ENCODE data around the gene PNKP.

Gene PNKP

DNA sequence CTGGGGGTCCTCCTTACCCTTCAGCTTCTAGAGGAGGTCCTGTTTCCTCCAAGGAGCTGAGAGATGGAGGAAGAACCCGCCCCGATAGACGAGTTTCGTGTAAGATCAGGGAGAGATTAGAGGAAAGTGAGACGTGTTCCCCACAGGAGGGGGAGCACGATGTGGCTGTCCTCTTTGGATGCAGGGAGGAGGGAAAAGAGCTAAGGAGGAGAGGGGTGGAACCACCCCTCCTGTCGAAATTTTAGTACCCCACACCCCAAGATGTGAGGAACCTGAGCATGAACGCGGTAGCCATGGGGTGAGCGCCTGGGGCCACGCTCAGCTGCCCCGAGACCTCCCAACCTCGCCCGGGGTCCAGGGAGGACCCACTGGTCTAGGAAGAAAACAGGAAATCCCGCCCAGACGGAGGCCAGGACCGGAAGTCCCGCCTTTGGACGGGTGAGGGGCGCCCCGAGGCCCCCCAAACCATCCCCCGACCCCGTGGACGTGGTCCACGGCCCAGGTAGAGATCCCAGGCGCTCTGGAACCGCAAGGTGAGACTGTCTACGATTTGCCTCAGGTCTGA is 8.6 kb upstream of the PNKP start:
- DNase-seq (ENCODE audit: low read depth, low spot score): peak; percentile 56
- TF ChIP-seq, protein P1, sequence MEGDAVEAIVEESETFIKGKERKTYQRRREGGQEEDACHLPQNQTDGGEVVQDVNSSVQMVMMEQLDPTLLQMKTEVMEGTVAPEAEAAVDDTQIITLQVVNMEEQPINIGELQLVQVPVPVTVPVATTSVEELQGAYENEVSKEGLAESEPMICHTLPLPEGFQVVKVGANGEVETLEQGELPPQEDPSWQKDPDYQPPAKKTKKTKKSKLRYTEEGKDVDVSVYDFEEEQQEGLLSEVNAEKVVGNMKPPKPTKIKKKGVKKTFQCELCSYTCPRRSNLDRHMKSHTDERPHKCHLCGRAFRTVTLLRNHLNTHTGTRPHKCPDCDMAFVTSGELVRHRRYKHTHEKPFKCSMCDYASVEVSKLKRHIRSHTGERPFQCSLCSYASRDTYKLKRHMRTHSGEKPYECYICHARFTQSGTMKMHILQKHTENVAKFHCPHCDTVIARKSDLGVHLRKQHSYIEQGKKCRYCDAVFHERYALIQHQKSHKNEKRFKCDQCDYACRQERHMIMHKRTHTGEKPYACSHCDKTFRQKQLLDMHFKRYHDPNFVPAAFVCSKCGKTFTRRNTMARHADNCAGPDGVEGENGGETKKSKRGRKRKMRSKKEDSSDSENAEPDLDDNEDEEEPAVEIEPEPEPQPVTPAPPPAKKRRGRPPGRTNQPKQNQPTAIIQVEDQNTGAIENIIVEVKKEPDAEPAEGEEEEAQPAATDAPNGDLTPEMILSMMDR (IDR thresholded peaks at IDR 0.05; ENCODE audit: low read depth, low read length): no peak
- peak overlapping the region; percentile 100 for H3K4me3 ChIP-seq (ENCODE audit: low read depth, low read length)
- in situ Hi-C loops (cut with HindIII; ENCODE audit: low sequenced_read_pairs): no loop called here

DNA sequence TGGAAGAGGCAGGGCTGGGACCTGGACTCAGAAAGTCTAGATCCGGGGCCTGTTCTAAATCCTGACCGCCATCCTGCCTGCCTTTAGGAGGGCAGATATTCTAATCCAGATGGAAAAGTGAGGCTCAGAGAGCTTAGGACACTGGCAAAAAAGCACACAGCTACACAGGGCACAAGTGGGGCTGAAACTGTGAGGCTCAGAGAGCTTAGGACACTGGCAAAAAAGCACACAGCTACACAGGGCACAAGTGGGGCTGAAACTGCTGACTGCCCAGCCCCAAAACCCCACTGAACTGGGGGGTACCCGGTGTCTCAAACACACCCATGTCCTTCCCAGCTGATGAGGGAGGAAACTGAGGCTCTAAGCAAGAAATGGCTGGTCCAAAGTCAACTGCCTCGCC is 7.8 kb upstream of the PNKP start:
- in situ Hi-C loops (cut with HindIII; ENCODE audit: low sequenced_read_pairs): no loop called here
- TF ChIP-seq, protein P1 (IDR thresholded peaks at IDR 0.05; ENCODE audit: low read depth, low read length): no peak
- no peak for DNase-seq (ENCODE audit: low read depth, low spot score)
- H3K4me3 ChIP-seq (ENCODE audit: low read depth, low read length): peak overlapping the region; percentile 100

DNA sequence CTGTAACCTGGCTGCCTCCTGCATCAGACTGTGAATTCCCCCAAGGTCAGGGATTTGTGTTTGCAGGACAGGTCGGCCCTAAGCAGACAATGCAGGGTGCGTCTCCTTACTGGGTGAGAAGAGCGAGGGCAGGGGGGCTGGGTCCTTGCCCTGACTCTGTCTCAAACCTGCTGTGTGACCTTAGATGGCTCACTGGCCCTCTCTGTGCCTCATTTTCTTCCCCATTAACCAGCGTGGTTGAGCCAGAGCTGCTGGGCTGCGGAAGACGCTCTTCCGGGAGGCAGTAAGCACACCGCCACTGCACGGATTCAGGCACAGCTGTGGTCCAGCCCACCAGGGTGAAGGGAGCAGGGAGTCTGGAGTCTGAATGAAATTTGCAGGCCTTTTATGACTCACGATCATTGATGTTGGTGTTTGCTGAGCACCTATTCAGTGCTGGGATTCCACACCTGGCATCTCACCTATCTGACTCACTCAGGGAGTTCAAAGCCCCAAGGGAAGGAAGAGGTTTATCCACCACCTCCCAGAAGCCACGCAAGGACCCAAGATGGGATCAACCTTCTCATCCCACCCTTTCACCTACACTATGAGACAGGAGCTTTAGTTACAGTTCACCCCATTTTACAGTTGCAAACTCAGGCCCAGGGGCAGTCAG is 7.3 kb upstream of the PNKP start:
- in situ Hi-C loops (cut with HindIII; ENCODE audit: low sequenced_read_pairs): no loop called here
- H3K4me3 ChIP-seq (ENCODE audit: low read depth, low read length): no peak overlapping the region

DNA sequence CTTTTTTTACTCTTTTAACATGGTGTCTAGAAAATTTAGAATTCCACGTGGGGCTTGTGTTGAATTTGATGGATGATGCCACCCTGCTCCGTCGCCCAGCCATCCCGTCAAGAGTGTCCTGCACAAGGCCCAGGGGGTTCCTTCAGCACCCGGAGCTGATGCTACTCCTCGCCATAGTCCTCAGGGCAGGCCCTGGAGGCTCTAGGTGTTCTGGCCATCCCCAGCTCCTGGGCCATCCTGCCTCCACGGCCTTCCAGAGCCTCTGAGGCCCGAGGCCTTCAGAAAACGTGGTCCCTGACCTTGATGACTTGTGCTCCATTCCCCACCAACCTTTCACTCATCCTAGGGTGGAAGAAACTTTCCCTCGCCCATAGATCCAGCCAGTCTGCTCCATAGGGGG is 6.5 kb upstream of the PNKP start:
- no peak for DNase-seq (ENCODE audit: low read depth, low spot score)
- H3K4me3 ChIP-seq (ENCODE audit: low read depth, low read length): no peak overlapping the region
- in situ Hi-C loops (cut with HindIII; ENCODE audit: low sequenced_read_pairs): no loop called here
- TF ChIP-seq, protein P1 (IDR thresholded peaks at IDR 0.05; ENCODE audit: low read depth, low read length): no peak

More for the DNA sequence above, 7.3 kb upstream of the PNKP start:
- DNase-seq (ENCODE audit: low read depth, low spot score): no peak
- TF ChIP-seq, protein P1 (IDR thresholded peaks at IDR 0.05; ENCODE audit: low read depth, low read length): no peak

DNA sequence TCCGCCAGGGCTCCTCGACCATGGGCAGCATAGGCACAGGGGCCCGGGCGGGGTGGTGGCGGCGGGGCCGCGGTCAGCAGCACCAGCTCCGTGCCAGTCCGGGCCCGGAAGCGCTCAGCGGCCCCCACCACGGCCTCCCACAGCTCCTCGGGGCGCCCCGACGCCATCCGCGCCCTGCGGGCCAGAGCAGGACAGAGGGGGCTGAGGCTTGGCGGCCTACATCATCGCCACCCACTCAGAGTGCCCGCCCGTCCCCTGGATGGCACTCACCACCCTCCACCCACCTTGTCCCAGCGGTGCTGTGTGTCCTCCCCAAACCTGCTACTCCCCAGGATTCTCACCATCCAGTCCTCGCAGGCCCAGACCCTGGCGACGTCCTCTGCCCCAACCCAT is 5.7 kb upstream of the PNKP start:
- TF ChIP-seq, protein P1 (IDR thresholded peaks at IDR 0.05; ENCODE audit: low read depth, low read length): no peak
- in situ Hi-C loops (cut with HindIII; ENCODE audit: low sequenced_read_pairs): no loop called here
- DNase-seq (ENCODE audit: low read depth, low spot score): no peak

DNA sequence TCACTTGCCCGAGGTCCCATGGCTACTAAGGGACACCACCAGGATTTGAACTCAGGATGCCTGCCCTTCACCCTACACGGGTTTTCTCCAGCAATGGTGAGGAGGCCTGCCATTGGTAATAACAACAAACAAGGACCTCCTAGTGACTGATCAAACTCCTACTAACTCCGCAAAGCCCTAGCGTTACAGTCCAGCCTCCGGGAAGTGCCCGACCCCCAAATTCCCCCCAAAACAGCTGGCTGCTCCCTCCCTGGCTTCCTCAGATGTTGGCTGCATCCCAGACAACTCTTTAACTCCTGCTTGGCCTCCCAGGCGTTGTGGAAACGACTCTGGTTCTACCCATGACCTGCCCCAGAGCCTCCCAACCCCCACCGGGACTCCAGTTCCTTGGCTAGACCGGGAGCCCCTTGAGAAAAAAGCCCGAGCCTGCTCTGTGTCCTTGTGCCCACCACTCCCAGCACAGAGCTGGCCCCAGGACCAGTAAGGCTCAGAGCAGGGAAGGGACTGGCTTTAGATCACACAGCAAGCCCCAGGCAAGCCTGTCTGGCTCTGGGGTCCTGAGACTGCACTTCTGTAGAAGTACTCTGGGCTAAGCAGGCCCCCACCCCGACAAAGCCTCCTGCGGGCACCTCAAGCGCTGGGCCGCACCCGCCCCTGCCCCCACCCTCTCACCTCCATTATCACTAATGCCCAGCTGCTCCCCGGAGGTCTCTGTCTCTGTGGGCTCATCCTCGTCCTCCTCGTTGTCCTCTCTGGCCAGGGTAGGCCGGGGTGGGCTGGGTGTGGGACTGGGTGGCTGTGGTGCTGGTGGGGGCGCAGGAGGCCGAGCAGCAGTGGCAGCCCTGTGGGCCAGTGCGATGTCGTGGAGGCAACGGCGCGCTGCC is 5.1 kb upstream of the PNKP start:
- TF ChIP-seq, protein P1 (IDR thresholded peaks at IDR 0.05; ENCODE audit: low read depth, low read length): no peak
- no peak overlapping the region for H3K4me3 ChIP-seq (ENCODE audit: low read depth, low read length)
- in situ Hi-C loops (cut with HindIII; ENCODE audit: low sequenced_read_pairs): no loop called here
- no peak for DNase-seq (ENCODE audit: low read depth, low spot score)

More for the DNA sequence above, 5.7 kb upstream of the PNKP start:
- H3K4me3 ChIP-seq (ENCODE audit: low read depth, low read length): no peak overlapping the region

Data from astrocyte of the spinal cord (primary cell).